ENCODE measurements around the gene CCDC83. TPM values are rescaled to one million over a fixed set of nuclear protein-coding genes. Genes with fewer than 3 reads are reported as not detected.
"Not testable (repeated sequence)": the region's sequence is repeated elsewhere in the genome, so short reads cannot be mapped to it uniquely, and the experiment has no call there.

The CCDC83 gene
- total RNA-seq, 6 donors from 2014 or later: not detected

DNA sequence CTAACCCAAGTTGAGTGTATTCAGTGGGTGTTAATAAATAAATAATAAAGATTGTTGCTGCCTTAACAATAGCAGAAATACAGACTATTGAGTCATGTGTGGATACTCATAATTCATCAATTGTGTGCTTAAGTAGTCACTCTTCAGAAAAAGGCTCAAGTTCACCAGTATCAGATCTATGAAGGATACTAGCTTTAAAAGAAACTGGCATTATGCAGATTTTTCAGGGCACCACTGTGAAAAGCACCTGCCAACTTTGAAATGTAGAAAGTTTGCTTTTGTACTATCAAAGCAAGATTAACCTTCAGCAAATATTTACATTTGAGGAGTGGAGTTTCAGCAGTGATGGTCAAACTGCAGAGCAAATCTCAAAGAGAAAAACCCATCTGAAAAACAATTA, 24.1 kb upstream of the CCDC83 start:
- Histone ChIP-seq H3K4me3 (no peak overlapping the region), H3K9me3 (peaks cover 0 to 5% (median 2%) of the 10 kb centered on the region in 4 donors), H3K4me1 (peaks cover 0 to 17% (median 13%) of the 10 kb centered on the region in 4 donors), H3K27ac (no peak overlapping the region), H3K27me3 (no peaks in the 10 kb centered on the region), H3K36me3 (no peaks in the 10 kb centered on the region)
- DNase-seq: no peak
- TF ChIP-seq POLR2A (IDR thresholded peaks at IDR 0.05): no peak
- no peak for TF ChIP-seq CTCF (IDR thresholded peaks at IDR 0.05)
- TF ChIP-seq POLR2AphosphoS5 (IDR thresholded peaks at IDR 0.05): no peak
- no peak for TF ChIP-seq EP300 (IDR thresholded peaks at IDR 0.05)
- ATAC-seq (ENCODE audit: low FRiP score in 2 of 2): no peak

GRCh38 chr11:85835263-85835662, 19.9 kb upstream of the CCDC83 start:
- Histone ChIP-seq H3K4me3 (no peak overlapping the region), H3K27ac (no peak overlapping the region), H3K27me3 (no peaks in the 10 kb centered on the region), H3K36me3 (no peaks in the 10 kb centered on the region), H3K4me1 (no peaks in the 10 kb centered on the region), H3K9me3 (peaks cover 0 to 5% (median 2%) of the 10 kb centered on the region in 4 donors)
- DNase-seq: no peak
- WGBS, 2 donors: 89 to 91% methylated on average over 1 of the region's 1 CpG
- no peak for TF ChIP-seq EP300 (IDR thresholded peaks at IDR 0.05)
- TF ChIP-seq POLR2AphosphoS5 (IDR thresholded peaks at IDR 0.05): no peak
- no peak for TF ChIP-seq CTCF (IDR thresholded peaks at IDR 0.05)
- TF ChIP-seq POLR2A (IDR thresholded peaks at IDR 0.05): no peak
- no peak for ATAC-seq (ENCODE audit: low FRiP score in 2 of 2)

GRCh38 chr11:85835729-85836128, 19.5 kb upstream of the CCDC83 start:
- Histone ChIP-seq H3K27me3 (no peaks in the 10 kb centered on the region), H3K4me3 (no peak overlapping the region), H3K9me3 (peaks cover 0 to 5% (median 2%) of the 10 kb centered on the region in 4 donors), H3K36me3 (no peaks in the 10 kb centered on the region), H3K27ac (no peak overlapping the region), H3K4me1 (no peaks in the 10 kb centered on the region)
- no peak for ATAC-seq (ENCODE audit: low FRiP score in 2 of 2)
- WGBS, 2 donors: 65 to 74% methylated on average over 3 of the region's 3 CpGs
- TF ChIP-seq CTCF (IDR thresholded peaks at IDR 0.05): no peak
- TF ChIP-seq POLR2AphosphoS5 (IDR thresholded peaks at IDR 0.05): no peak
- TF ChIP-seq POLR2A (IDR thresholded peaks at IDR 0.05): no peak
- TF ChIP-seq EP300 (IDR thresholded peaks at IDR 0.05): no peak
- no peak for DNase-seq

- not testable (repeated sequence) for H3K36me3 ChIP-seq; H3K9me3 ChIP-seq; ATAC-seq (ENCODE audit: low FRiP score in 2 of 2); DNase-seq; H3K4me3 ChIP-seq; H3K27me3 ChIP-seq; H3K27ac ChIP-seq; H3K4me1 ChIP-seq
Observed at GRCh38 chr11:85840932-85841331, 14.3 kb upstream of the CCDC83 start.

- no peak overlapping the region for H3K27ac ChIP-seq
- H3K36me3 ChIP-seq: no peaks in the 10 kb centered on the region
- no peaks in the 10 kb centered on the region for H3K9me3 ChIP-seq
- DNase-seq: no peak
- H3K4me1 ChIP-seq: peaks cover 0 to 4% (median 0%) of the 10 kb centered on the region in 4 donors
- H3K4me3 ChIP-seq: no peak overlapping the region
- H3K27me3 ChIP-seq: no peaks in the 10 kb centered on the region
- 90 to 91% methylated on average over 3 of the region's 3 CpGs for WGBS, 2 donors
- no peak for ATAC-seq (ENCODE audit: low FRiP score in 2 of 2)
- TF ChIP-seq EP300 (IDR thresholded peaks at IDR 0.05) (no peak), CTCF (IDR thresholded peaks at IDR 0.05) (no peak), POLR2AphosphoS5 (IDR thresholded peaks at IDR 0.05) (no peak), POLR2A (IDR thresholded peaks at IDR 0.05) (no peak)
Observed at GRCh38 chr11:85843929-85844328, 11.3 kb upstream of the CCDC83 start.
